ENCODE data around the gene ULK3. TPM values are rescaled to one million over a fixed set of nuclear protein-coding genes. Genes with fewer than 3 reads are reported as not detected.

The ULK3 gene
- total and polyA plus RNA-seq, 5 donors, result 34.9 to 49.3 (median 44.7) TPM

DNA sequence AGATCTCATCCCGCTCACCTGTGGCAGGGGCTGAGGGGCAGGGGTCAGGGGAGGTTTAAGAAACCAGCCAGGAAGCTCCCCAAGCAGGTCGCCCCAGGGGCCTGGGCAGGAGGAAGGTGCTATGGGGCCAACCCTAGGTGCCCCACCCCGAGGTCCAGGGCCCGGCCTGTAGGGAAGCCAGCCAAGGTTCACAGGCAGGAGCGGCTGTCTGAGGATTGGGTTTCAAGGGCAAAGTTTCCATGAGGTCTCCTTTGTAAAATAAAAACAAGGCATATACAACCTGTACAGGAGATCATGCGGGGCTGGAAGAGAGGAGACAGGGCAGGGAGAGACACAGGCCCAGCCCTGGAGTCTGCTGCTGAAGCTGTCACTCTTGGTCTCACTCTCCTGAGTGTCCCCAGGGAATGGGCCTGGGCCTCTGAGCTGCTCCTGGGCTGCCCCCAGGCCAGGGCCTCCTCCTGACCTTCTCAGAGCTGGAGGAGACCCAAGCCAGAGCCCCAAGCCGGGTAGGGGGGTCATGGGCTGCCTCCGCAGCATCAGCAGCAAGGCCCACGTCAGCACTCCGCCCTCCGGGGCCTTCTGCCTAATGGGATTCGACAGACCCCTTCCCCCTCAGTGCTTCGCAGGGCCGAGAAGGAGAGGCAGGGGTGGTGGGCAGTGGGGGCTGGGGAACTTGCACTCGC is 11.0 kb downstream of the ULK3 start:
- DNase-seq, result peak in 1 of 3 donors; percentile 38
- intact Hi-C loops (cut with DNase I), result loop anchor here in 2 of 4 donors (5.0 to 10.0 kb wide), 2 partner anchors 47 to 50 kb away; partner anchors contain the start of gene CSK (in 2 of the 2)
- no peak overlapping the region for H3K27ac ChIP-seq (ENCODE audit: low read length)
- H3K4me3 ChIP-seq (ENCODE audit: low read length), result no peak overlapping the region
- no peaks in the 10 kb centered on the region for H3K9me3 ChIP-seq (ENCODE audit: control insufficient read depth, low read length)
- H3K27me3 ChIP-seq (ENCODE audit: control insufficient read depth, insufficient read depth), result no peaks in the 10 kb centered on the region
- peak in 1 of 2 donors; percentile 4 for ATAC-seq
- peaks cover 3% of the 10 kb centered on the region for H3K4me1 ChIP-seq (ENCODE audit: control insufficient read depth, insufficient read depth, low read length)
- WGBS, result 57% methylated on average over 15 of the region's 15 CpGs

DNA sequence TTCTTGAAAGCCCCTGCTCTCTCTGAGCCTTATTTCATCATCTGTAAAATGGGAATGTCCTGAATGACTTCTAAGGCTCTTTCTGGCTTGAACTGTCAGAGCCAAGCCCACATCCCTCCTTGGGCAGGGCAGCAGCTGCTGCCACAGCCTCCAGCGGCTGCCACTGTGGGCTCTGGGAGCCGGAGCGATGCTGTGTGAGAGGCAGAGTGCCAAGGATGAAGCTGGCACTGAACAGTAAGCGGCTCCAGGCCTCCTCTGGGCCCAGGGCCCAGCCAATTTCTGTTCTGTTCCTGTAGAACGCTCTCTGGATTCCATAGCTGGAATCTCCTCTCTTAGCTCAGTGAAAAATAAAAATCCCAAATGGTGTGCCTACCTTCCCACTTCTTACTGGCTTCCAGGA is 12.1 kb downstream of the ULK3 start:
- H3K4me3 ChIP-seq (ENCODE audit: low read length), result no peak overlapping the region
- H3K27me3 ChIP-seq (ENCODE audit: control insufficient read depth, insufficient read depth), result no peaks in the 10 kb centered on the region
- DNase-seq (peak in 2 of 3 donors; percentile 74 to 80), ATAC-seq (peak; percentile 37 to 40)
- no peaks in the 10 kb centered on the region for H3K9me3 ChIP-seq (ENCODE audit: control insufficient read depth, low read length)
- intact Hi-C loops (cut with DNase I), result loop anchor here in 2 of 4 donors (5.0 to 10.0 kb wide), 2 partner anchors 46 to 49 kb away; partner anchors contain the start of gene CSK (in 2 of the 2)
- WGBS, result 55% methylated on average over 5 of the region's 5 CpGs
- peaks cover 7% of the 10 kb centered on the region for H3K4me1 ChIP-seq (ENCODE audit: control insufficient read depth, insufficient read depth, low read length)
- peak overlapping the region; percentile 79 for H3K27ac ChIP-seq (ENCODE audit: low read length)

DNA sequence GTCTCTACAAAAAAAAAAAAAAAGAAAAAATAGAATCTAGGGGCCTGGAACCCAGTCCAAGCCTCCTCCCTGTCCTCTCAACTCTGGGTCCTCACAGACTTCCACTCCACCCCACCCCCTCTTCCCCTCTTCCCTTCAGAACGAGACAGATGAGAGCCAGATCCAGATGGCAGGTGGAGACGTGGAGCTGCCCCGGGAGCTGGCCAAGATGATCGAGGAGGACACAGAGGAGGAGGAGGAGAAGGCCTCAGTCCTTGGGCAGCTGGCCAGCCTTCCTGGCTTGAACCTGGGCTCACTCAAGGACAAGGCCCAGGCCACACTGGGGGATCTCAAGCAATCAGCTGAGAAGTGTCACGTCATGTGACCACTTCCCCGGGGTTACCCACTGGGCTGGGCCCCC is 13.0 kb downstream of the ULK3 start:
- intact Hi-C loops (cut with DNase I), result loop anchor here in 2 of 4 donors (5.0 to 10.0 kb wide), 2 partner anchors 45 to 48 kb away; partner anchors contain the start of gene CSK (in 2 of the 2)
- ATAC-seq, result no peak

GRCh38 chr15:74829486-74829885 is 13.5 kb downstream of the ULK3 start:
- H3K27me3 ChIP-seq (ENCODE audit: control insufficient read depth, insufficient read depth), result no peaks in the 10 kb centered on the region
- intact Hi-C loops (cut with DNase I), result no loop called here
- DNase-seq (no peak), ATAC-seq (no peak)
- no peaks in the 10 kb centered on the region for H3K9me3 ChIP-seq (ENCODE audit: control insufficient read depth, low read length)
- 76% methylated on average over 3 of the region's 3 CpGs for WGBS
- peaks cover 7% of the 10 kb centered on the region for H3K4me1 ChIP-seq (ENCODE audit: control insufficient read depth, insufficient read depth, low read length)
- H3K27ac ChIP-seq (ENCODE audit: low read length), result no peak overlapping the region
- H3K4me3 ChIP-seq (ENCODE audit: low read length), result no peak overlapping the region

More for the DNA sequence above, 13.0 kb downstream of the ULK3 start:
- Histone ChIP-seq H3K9me3 (ENCODE audit: control insufficient read depth, low read length) (no peaks in the 10 kb centered on the region), H3K27me3 (ENCODE audit: control insufficient read depth, insufficient read depth) (no peaks in the 10 kb centered on the region), H3K27ac (ENCODE audit: low read length) (no peak overlapping the region), H3K4me3 (ENCODE audit: low read length) (no peak overlapping the region), H3K4me1 (ENCODE audit: control insufficient read depth, insufficient read depth, low read length) (peaks cover 7% of the 10 kb centered on the region)
- DNase-seq, result peak in 1 of 3 donors; percentile 47
- WGBS, result 53% methylated on average over 6 of the region's 6 CpGs

DNA sequence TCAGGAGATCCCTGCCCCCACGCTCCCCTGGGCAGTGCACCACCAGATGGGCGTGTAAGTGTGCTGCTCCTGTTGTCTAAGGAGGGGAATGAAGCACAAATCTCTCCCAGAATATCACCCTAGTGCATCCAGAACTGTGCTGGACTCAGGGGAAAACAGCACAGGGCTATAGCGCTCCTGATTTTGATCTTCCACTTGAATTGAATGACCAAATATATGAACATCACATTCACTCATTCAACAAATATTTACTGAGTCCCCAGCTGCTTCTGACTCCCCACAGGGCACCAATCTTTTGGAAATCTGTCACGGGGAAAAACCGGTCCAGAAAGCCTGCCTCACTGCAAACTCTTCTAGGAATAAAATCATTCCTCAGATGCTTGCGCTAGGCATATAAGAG is 14.1 kb downstream of the ULK3 start:
- intact Hi-C loops (cut with DNase I), result no loop called here
- H3K27ac ChIP-seq (ENCODE audit: low read length), result no peak overlapping the region
- no peak for ATAC-seq
- no peaks in the 10 kb centered on the region for H3K9me3 ChIP-seq (ENCODE audit: control insufficient read depth, low read length)
- H3K4me3 ChIP-seq (ENCODE audit: low read length), result no peak overlapping the region
- H3K27me3 ChIP-seq (ENCODE audit: control insufficient read depth, insufficient read depth), result no peaks in the 10 kb centered on the region
- H3K4me1 ChIP-seq (ENCODE audit: control insufficient read depth, insufficient read depth, low read length), result peaks cover 7% of the 10 kb centered on the region
- DNase-seq, result peak in 1 of 3 donors; percentile 18
- WGBS, result 73% methylated on average over 6 of the region's 6 CpGs

DNA sequence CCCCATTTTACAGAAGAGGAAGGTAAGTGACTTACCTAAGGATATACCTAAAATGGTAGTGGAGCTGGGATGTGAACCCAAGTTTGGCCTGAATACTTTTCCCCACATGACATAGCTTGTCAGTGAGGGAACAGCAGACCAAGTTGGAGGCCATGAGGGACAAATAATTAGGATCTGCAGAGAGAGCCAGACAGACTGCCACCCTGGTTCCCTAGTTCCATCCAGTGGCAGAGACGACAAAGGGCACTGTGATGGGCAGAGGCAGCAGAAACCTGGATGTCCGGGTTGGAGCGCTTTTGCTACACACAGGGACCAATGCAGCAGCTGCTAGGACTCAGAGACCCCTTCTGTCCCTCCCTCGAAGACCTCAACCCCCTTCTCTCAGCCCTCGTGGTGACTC is 15.3 kb downstream of the ULK3 start:
- Histone ChIP-seq H3K9me3 (ENCODE audit: control insufficient read depth, low read length) (no peaks in the 10 kb centered on the region), H3K27me3 (ENCODE audit: control insufficient read depth, insufficient read depth) (no peaks in the 10 kb centered on the region)
- no peak for ATAC-seq

GRCh38 chr15:74826921-74827320 is 16.0 kb downstream of the ULK3 start:
- ATAC-seq (no peak), DNase-seq (peak in 1 of 3 donors; percentile 36)
- intact Hi-C loops (cut with DNase I), result no loop called here
- H3K4me1 ChIP-seq (ENCODE audit: control insufficient read depth, insufficient read depth, low read length), result peaks cover 7% of the 10 kb centered on the region
- WGBS, result 16% methylated on average over 21 of the region's 21 CpGs
- no peak overlapping the region for H3K27ac ChIP-seq (ENCODE audit: low read length)
- H3K9me3 ChIP-seq (ENCODE audit: control insufficient read depth, low read length), result no peaks in the 10 kb centered on the region
- H3K27me3 ChIP-seq (ENCODE audit: control insufficient read depth, insufficient read depth), result no peaks in the 10 kb centered on the region
- no peak overlapping the region for H3K4me3 ChIP-seq (ENCODE audit: low read length)

More for the DNA sequence above, 15.3 kb downstream of the ULK3 start:
- peaks cover 7% of the 10 kb centered on the region for H3K4me1 ChIP-seq (ENCODE audit: control insufficient read depth, insufficient read depth, low read length)
- H3K4me3 ChIP-seq (ENCODE audit: low read length), result no peak overlapping the region
- WGBS, result 58% methylated on average over 5 of the region's 5 CpGs
- intact Hi-C loops (cut with DNase I), result no loop called here
- H3K27ac ChIP-seq (ENCODE audit: low read length), result no peak overlapping the region
- DNase-seq, result no peak

DNA sequence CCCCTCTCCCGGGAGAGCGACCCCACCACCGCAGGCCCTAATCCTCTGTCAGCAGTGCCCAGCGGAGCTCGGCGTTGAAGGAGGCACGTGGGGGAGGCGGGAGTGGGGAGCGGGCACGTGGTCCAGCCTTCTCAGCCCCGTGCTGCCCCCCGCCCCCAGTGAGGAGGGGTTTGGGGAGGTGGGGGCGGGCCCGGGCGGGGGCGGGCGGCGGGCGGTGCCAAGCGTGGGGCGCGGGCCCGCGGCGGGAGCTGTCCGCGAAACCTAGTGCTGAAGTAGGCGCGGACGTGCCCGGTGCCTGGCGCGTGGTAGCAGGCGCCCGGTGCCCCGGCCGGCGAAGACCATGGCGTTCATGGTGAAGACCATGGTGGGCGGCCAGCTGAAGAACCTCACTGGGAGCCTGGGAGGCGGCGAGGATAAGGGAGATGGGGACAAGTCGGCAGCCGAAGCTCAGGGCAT is 16.6 kb downstream of the ULK3 start, which contains the start of gene CPLX3:
Gene CPLX3, plus strand, starts transcription at position 264 of the 456 bp plus-strand sequence. Its CDS starts 77 bp downstream, at position 341.
- peak in 2 of 3 donors; percentile 72 to 81 for DNase-seq
- peak; percentile 16 to 41 for ATAC-seq
- intact Hi-C loops (cut with DNase I), result no loop called here
- Histone ChIP-seq H3K9me3 (ENCODE audit: control insufficient read depth, low read length) (no peaks in the 10 kb centered on the region), H3K4me3 (ENCODE audit: low read length) (no peak within 1 kb of the TSS), H3K27ac (ENCODE audit: low read length) (no peak within 1 kb of the TSS), H3K4me1 (ENCODE audit: control insufficient read depth, insufficient read depth, low read length) (peaks cover 7% of the 10 kb centered on the region), H3K27me3 (ENCODE audit: control insufficient read depth, insufficient read depth) (no peaks in the 10 kb centered on the region)
- 3% methylated on average over 44 of the region's 44 CpGs for WGBS

- Histone ChIP-seq H3K4me3 (ENCODE audit: low read length) (no peak overlapping the region), H3K27me3 (ENCODE audit: control insufficient read depth, insufficient read depth) (no peaks in the 10 kb centered on the region), H3K9me3 (ENCODE audit: control insufficient read depth, low read length) (no peaks in the 10 kb centered on the region), H3K4me1 (ENCODE audit: control insufficient read depth, insufficient read depth, low read length) (peaks cover 6% of the 10 kb centered on the region), H3K27ac (ENCODE audit: low read length) (no peak overlapping the region)
- ATAC-seq (peak; percentile 5 to 9), DNase-seq (peak in 1 of 3 donors; percentile 33)
- WGBS, result 48% methylated on average over 10 of the region's 10 CpGs
- intact Hi-C loops (cut with DNase I), result no loop called here
These were observed 17.1 kb downstream of the ULK3 start for GRCh38 chr15:74825866-74826265.

GRCh38 chr15:74824976-74825375 is 18.0 kb downstream of the ULK3 start:
- no peak for DNase-seq
- ATAC-seq, result no peak
- intact Hi-C loops (cut with DNase I), result no loop called here
- no peaks in the 10 kb centered on the region for H3K27me3 ChIP-seq (ENCODE audit: control insufficient read depth, insufficient read depth)
- H3K4me1 ChIP-seq (ENCODE audit: control insufficient read depth, insufficient read depth, low read length), result peaks cover 8% of the 10 kb centered on the region
- no peak overlapping the region for H3K4me3 ChIP-seq (ENCODE audit: low read length)
- no peaks in the 10 kb centered on the region for H3K9me3 ChIP-seq (ENCODE audit: control insufficient read depth, low read length)
- H3K27ac ChIP-seq (ENCODE audit: low read length), result no peak overlapping the region
- WGBS, result 71% methylated on average over 7 of the region's 7 CpGs

GRCh38 chr15:74823324-74823723 is 19.6 kb downstream of the ULK3 start:
- no peak overlapping the region for H3K27ac ChIP-seq (ENCODE audit: low read length)
- no peak for ATAC-seq
- intact Hi-C loops (cut with DNase I), result no loop called here
- peaks cover 8% of the 10 kb centered on the region for H3K4me1 ChIP-seq (ENCODE audit: control insufficient read depth, insufficient read depth, low read length)
- H3K27me3 ChIP-seq (ENCODE audit: control insufficient read depth, insufficient read depth), result no peaks in the 10 kb centered on the region
- no peak overlapping the region for H3K4me3 ChIP-seq (ENCODE audit: low read length)
- no peak for DNase-seq
- 76% methylated on average over 6 of the region's 6 CpGs for WGBS
- H3K9me3 ChIP-seq (ENCODE audit: control insufficient read depth, low read length), result no peaks in the 10 kb centered on the region

Measured in right cardiac atrium (tissue), 5 donors.